NCI-H128 (cell line): Measurements from ENCODE around the gene CCT6A.
"Not testable (repeated sequence)": the region's sequence is repeated elsewhere in the genome, so short reads cannot be mapped to it uniquely, and the experiment has no call there.

Source experiments
- DNase-seq: peaks from one replicate; lab custom pipeline; 2025; ENCODE audit not compliant: unreplicated experiment; lab: John Stamatoyannopoulos, UW

Gene CCT6A

GRCh38 chr7:56051339-56052191, at the start of gene CCT6A, which contains the start of gene PSPH:
Gene CCT6A (plus strand): TSS chr7:56051765. CDS start chr7:56051849, 84 bp downstream.
Gene PSPH (minus strand): TSS chr7:56051444. CDS start chr7:56021212, 30,232 bp downstream.
- DNase-seq: peak; percentile 97

DNA sequence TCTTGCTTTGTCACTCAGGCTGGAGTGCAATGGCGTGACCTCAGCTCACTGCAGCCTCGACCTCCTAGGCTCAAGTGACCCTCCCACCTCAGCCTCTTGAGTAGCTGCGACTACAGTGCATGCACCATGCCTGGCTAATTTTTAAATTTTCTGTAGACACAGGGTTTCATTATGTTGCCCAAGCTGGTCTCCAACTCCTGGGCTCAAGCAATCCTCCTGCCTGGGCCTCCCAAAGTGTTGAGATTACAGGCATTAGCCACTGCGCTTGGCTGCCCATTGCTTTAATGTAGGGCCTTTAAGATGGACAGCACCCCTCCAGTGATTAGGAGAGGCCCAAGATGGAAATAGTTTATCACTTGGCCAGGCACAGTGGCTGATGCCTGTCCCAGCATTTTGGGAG, 47.8 kb upstream of the CCT6A start:
- DNase-seq: no peak

DNA sequence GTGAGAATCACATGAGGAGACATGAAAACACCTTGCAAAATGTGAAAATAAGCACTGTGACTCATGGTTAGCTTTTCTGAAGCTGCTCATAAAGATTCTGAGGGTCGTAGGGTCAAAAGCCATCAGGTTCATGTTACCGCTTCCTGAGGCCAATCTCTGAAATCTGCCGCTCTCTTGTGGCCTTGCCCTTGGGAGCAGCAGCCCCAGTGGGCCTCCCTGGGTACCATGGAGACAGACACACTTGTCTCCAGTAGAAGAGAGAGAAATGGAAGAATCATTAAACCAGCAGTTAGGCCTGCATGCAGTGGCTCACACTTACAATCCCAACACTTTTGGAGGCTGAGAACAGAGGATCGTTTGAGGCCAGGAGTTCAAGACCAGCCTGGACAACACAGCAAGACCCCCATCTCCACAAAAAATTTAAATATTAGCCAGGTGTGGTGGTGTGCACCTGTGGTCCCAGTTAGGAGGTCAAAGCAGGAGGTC, 44.4 kb upstream of the CCT6A start:
- DNase-seq: no peak

GRCh38 chr7:56007891-56008290, 43.7 kb upstream of the CCT6A start:
- no peak for DNase-seq

DNA sequence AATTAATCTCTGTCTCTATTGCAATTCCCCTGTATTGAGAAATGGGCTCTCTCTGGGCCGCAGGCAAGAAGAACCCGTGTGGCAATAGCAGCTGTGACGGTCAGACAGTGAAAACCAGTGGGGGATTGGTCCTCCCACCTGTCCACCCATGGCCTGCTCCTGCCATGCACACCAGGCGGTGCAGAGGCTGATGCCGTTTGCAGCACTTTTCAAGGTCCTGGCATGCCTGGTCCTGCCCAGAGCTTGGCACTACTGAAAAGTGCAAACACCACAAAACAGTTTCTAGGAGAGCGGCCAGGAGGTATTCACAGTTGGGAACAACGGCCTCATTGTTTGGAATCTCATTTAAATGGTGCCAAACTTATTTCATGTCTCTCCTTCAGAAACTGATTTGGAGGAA, 41.9 kb upstream of the CCT6A start:
- DNase-seq: no peak

DNA sequence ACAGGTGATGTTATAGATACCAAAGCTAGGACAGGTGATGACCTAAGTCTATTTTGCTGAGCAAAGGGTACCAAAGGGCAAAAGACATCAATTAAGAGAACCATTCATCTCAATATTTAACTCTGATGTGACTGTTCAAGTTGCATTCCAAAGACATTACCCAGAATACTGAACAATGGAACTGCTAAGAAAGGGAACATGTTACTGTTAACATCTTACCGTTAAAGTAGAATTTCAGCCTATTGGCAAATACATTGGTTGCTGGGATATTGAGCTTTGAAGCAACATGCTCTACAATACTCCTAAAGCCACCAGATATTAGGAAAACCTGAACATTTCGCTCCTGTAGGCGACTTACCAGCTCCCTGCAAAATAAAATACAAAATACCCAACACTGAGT, 34.5 kb upstream of the CCT6A start:
- not testable (repeated sequence) for DNase-seq

- no peak for DNase-seq
Measured at GRCh38 chr7:56019501-56019900, 32.1 kb upstream of the CCT6A start.

- DNase-seq: no peak
Measured at GRCh38 chr7:56023500-56023899, 28.1 kb upstream of the CCT6A start.

GRCh38 chr7:56026538-56026937, 25.0 kb upstream of the CCT6A start:
- no peak for DNase-seq

DNA sequence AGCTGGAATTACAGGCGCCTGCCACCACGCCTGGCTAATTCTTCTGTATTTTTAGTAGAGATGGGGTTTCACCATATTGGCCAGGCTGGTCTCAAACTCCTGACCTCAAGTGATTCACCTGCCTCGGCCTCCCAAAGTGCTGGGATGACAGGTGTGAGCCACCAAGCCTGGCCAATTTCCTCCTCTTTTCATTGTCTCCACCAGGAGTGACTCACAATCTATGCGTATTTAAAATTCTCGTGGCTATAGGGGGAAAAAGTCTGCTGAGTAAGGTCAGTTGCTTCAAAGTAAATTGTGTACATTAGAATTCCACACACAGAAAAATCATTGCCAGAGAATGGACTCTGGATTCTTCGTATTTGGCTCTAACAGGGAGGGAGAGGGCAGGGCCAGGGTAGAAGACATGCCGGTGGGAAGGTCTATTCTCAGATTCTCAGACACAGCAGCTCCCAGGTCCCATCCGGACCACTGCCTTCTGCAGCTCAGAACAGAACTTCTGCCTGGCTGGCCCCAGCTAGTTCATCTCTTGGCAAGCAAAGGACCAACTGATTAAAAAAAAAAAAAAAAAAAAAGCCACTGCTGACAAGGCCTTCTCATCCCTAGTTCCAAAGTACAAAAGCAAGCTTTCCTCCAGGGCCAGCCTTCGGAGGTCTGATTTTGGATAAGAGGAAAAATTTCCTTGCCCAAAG, 22.5 kb upstream of the CCT6A start:
- DNase-seq: no peak

- no peak for DNase-seq
Measured at GRCh38 chr7:56030340-56030739, 21.2 kb upstream of the CCT6A start.

DNA sequence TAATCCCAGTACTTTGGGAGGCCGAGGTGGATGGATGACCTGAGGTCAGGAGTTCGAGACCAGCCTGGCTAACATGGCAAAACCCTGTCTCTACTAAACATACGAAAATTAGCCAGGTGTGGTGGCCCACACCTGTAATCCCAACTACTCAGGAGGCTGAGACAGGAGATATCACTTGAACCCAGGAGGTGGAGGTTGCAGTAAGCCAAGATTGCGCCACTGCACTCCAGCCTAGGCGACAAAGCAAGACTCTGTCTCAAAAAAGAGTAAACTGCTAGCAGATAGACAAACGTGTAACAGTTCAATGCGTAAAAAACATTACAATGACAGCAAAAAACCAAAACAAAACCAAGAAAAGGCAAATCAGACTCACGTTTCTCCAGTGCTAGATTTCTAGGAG, 20.0 kb upstream of the CCT6A start:
- not testable (repeated sequence) for DNase-seq

DNA sequence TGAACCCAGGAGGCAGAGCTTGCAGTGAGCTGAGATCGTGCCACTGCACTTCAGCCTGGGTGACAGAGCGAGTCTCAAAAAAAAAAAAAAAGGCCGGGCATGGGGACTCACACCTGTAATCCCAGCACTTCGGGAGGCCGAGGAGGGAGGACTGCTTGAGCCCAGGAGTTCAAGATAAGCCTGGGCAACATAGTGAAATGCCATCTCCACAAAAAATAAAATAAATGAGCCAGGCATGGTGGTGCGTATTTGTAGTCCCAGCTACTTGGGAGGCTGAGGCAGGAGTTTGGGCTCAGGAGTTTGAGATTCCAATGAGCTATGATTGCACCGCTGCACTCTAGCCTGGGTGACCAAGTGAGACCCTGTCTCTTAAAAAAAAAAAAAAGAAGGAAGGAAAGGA, 19.0 kb upstream of the CCT6A start:
- not testable (repeated sequence) for DNase-seq

- DNase-seq: peak; percentile 78
Measured at GRCh38 chr7:56033671-56034432, 17.7 kb upstream of the CCT6A start.

- no peak for DNase-seq
Measured at GRCh38 chr7:56040730-56041129, 10.8 kb upstream of the CCT6A start.

GRCh38 chr7:56045758-56046157, 5.8 kb upstream of the CCT6A start:
- DNase-seq: not testable (repeated sequence)

DNA sequence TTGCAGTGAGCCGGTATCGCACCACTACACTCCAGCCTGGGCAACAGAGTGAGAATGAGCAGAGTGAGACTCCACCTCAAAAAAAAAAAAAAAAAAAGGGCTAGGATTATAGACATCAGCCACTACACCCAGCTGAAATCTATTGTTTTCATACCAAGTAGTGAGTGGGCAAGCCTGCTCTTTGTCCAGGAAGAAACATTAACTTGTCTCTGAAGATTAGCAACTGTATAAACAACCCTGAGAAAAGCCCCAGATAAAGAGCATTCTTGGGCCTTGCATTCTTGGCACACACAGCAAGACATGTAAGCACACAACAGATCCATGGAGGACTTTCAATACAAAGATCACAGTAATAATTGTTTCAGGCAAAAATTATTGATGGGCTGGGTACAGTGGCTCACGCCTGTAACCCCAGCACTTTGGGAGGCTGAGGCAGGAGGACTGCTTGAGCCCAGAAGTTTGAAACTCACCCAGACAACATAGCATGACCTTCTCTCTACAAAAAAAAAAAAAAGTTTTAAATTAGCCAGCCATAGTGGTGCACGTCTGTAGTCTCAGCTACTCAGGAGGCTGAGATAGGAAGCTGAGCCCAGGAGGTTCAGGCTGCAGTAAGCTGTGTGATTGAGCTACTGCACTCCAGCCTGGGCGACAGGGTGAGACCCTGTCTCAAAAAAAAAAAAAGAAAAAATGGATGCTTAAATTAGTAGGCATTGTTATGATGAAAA, 4.7 kb upstream of the CCT6A start:
- no peak for DNase-seq

- not testable (repeated sequence) for DNase-seq
Measured at GRCh38 chr7:56047446-56048116, 4.0 kb upstream of the CCT6A start.

- no peak for DNase-seq
Measured at GRCh38 chr7:56048245-56048644, 3.3 kb upstream of the CCT6A start.

- DNase-seq: not testable (repeated sequence)
Measured at GRCh38 chr7:56048763-56049162, 2.8 kb upstream of the CCT6A start.
